HG03469 (cell line): ENCODE results near the gene MPEG1.

ENCODE experiments used
- ATAC-seq: cut with Tn5 transposase; IDR thresholded peaks from one replicate; pipeline ENCODE4 v1.9.1; 2021; ENCODE audit warnings: mild to moderate bottlenecking, moderate library complexity, moderate number of reproducible peaks; ENCODE audit not compliant: unreplicated experiment

MPEG1 gene

DNA sequence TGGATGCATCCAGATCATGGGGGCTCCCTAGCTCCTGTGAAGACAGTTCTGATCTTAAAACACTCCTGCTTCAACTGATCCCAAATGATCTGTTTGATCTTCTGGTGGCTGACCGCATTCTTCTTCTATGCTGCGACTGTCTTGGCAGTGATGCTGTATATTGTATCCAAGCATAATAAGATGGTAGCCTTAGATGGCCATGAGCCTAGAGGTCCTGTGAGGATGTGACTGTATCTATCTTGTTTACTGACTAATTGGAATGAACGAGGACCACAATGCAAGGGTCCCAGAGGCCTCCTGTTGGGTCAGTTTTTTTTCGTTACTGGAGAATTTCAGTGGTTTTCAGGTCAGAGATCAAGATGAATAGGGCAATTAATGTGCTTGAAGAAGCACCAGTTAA, 7.1 kb upstream of the MPEG1 start:
- no peak for ATAC-seq

DNA sequence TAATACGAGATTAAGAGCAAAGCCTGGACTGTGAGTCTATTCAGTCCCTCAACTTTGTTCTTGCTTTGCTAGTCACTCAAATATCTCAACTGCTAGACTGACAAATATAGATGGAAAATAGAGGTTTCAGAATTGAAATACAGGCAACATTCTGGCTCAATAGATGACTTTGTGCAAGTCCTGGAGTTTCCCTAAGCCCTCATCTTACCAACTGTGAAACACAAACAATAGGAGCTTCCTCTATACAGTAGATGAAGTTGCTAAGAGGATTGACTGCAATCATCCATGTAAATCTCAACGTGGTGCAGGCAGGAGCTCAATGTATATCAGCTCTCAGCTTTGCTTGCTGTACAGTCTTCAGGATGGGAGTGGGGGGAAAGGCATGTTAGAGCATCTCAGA, 6.2 kb upstream of the MPEG1 start:
- ATAC-seq = no peak

DNA sequence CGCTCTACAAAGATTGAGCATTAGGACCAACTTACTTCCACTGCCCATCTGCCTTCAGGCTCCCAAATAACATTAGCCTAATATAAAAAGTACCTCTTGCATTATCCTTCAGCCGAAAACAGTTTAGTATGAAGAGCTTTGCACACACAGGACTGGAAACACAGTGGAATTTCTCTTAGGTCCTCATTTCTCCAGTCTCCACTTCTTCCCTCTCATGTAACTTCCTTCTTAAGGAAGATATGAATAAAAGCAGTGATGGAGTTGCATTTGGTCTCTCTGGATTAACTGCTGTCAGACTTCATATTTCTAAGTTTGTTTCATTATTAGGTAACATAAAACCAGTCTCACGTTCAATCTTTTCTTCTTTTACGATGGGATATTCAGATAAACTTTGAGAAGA, 5.6 kb upstream of the MPEG1 start:
- ATAC-seq = no peak

DNA sequence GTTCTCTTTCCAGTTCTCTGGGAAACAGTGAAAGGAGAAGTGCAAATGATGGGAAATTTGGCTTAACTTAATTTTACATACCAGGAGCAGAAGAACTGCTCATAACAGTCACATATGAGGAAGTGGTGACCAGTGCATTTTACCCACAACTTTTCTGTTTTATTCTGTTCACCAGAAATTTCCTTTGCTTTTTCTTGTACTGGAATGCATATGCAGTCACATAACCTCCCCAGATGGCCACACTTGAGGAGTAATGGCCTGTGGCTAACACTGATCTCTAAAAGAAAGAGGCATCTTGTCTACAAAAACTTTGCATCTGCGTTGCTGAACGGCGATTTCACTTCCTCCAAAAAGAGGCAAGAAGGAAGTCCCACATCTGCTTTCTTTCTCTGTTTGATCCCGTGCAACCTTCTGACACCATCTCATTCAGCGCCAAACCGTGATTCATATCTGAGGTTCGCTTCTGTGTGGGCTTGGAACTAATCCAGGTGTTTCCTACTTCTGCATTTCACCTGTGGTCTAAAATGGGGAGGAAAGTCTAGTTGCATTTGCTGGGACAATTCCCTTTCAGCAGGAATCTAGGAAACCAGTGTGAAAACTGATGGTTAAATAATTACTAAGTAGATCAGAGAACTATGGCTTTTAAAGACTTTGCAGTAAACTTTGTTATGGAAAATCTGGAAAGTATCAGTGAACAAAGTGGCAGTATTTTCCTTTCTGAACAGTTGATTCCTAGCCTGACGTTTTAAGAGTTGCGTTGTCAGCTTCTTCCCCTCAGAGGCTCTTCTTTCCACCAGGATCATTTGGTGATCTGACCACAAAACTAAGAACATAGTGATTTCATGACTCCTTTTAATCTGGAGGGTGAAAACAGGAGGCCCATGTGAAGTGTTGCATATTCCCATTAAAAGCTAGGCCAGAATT, 4.2 kb upstream of the MPEG1 start:
- ATAC-seq = peak; percentile 80

DNA sequence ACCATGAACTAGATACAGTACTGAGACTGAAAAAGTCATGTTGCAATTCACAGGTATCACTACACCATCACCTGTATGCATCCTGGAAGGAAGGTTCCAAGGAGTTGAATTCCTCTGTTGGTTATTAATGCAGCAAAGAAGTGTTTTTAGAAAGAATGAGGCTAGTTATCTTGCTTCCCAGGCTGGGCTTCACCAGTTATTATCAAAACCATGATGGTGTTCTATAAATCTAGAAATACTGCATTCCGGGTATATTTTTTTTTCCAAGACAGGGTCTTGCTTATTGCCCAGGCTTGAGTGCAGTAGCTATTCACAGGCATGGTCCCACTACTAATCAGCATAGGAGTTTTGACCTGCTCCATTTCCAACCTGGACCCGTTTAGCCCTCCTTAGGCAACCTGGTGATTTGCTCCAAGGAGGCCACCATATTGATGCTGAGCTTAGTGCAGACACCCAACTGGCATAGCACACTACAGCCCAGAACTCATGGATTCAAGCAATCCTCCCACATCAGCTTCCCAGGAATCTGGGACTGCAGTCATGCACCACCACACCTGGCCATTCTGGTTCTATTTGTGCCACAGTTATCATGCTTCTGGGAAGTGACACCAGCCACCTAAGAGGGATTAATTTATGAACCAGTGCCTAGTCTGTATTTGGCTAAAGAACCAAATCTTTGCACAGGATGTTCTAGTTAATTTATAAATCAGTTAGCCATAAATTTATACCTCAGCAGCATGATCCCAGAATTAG, 1.6 kb upstream of the MPEG1 start:
- no peak for ATAC-seq

DNA sequence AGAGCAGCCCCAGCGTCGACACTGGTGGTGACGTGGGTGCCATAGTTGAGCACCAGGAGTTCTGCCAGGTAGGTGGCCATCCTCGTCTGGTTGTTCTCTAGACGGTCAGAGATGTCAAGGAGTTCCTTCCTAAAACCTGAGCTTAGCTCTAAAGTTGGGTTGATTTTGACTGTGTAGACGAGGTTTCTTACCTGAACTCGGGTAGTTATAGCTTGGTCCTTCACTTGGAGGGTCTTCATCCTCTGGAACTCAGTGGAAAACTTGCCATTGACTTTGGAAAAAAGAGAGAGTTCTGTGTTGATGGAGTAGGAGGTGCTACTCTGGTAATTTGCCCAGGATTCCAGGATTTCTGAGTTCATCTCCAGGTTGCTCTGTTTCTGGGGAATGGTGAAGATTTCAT, 505 bp downstream of the MPEG1 start:
- ATAC-seq = no peak

DNA sequence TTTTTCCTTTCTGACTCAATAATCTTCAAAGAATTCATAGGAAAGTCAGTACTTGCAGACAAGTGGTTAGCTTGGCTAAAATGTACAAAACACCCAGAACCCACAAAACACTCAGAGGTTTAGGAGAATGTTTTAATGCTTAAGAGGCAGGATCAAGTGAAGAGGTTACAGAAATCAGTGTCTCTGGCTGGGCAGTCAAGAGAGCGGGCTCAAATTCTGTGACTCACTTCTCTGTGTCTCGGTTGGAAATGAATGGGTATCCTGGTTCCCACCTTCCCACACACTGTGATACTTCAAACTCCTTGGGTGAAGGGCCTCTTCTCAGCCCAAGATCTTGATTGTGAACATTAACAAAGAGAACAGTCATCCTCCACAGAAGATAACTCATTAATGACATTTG, 3.8 kb downstream of the MPEG1 start:
- no peak for ATAC-seq

DNA sequence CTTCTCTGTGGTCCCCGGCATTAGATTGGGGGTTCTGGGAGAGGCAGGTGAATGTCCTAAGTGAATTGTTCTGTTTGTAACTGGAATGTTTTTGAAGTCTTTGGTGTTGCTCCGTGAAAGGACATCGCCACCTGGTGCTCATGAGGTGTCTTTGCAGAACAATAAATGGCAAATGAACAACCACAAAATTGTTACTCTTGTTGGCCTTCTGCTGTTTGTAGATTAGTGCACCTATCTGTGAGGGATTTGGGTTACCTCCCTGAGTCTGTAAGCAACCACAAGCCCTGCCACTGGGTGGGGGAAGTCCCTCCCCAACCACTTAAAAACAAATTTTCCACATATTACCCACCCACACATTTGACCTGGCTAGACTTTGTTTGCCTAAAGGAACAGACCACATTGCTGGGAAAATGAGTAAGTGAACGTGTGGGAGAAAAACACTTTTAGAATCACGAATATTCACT, 4.7 kb downstream of the MPEG1 start:
- ATAC-seq = peak; percentile 85

DNA sequence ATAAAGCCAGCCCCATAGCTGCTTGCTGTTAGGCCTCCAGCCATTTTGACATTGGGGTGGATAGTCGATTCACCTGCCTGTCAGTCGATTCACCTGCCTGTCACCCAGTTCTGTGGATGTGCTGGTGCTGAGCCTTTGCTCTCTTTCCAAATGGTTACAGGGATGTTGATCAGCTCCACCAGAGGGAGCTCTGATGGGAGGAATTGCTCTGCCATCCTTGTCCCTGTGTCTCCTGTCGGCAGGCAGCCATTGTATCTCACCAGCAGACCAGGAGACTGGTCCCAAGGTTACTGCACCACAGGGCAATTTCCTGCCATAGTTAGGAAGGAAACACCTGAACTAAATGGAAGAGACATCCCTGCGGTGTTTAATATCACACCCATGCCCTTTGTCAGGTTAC, 6.1 kb downstream of the MPEG1 start:
- no peak for ATAC-seq

DNA sequence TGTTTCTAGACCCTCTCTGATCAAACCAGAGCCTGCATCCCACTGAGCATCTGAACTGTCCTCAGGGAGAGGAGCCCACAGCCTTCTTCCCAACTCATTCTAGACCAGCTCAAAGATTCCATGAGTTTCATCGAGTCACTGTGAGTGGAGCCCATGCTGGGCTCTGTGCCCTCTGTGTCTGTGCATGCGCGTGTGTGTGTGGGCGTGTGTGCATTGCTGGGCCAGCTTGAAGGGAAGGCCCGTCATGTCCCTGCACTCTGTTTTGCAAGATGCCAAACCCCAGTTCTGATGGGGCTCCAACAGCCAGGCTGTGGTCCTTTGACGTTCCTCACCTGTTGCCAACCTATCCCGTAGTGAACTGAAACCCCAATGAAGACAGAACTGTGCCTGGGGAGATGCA, 7.1 kb downstream of the MPEG1 start:
- ATAC-seq = no peak

DNA sequence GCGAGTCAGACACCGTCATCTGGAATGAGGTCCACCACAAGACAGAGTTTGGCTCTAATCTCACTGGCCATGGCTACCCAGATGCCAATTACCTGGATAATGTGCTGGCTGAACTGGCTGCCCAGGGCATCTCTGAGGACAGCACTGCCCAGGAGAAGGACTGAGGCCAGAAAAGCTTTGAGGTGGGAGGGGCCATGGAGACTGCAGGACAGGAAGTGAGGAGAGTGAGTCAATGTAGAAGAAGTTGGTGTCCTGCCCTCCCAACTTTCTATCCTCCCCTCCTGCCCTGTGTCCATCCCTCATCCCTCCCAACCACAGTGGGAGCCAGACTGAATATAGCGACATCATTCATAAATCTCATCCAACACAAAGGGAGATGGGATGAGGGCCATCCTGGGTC, 8.0 kb downstream of the MPEG1 start:
- no peak for ATAC-seq

DNA sequence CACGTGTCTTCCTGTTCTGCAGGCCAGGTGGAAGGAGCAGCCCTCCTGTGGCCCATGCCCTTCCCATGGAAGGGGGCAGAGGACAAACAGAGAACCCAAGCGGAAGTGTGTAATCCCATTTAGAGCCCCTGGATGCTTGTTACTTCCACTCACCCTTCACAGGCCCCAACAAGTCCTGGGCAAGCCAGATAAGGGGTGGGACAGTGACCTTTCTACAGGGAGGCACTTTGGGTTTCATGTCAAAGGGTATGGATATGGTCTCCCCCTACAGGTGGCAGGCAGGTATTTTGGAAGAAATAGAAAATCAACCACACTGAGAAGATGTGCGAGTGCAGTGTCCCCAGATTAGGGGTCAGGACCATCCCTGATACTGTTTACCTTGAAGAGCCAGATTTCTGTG, 11.4 kb downstream of the MPEG1 start:
- no peak for ATAC-seq

DNA sequence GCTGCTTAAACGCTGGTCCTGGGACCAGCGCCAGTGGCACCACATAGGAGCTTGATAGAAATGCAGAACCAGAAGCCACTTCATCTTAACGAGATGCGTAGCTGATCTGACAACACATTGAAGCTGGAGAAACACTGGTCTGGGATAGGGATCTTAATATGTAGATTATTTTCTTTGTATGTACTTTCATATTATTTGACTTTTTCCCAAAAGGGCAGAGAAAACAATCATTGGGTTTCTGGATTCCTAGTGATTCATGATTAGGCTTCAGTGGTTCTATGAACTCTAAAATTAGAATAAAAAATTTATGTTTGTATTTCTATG, 12.3 kb downstream of the MPEG1 start:
- no peak for ATAC-seq

DNA sequence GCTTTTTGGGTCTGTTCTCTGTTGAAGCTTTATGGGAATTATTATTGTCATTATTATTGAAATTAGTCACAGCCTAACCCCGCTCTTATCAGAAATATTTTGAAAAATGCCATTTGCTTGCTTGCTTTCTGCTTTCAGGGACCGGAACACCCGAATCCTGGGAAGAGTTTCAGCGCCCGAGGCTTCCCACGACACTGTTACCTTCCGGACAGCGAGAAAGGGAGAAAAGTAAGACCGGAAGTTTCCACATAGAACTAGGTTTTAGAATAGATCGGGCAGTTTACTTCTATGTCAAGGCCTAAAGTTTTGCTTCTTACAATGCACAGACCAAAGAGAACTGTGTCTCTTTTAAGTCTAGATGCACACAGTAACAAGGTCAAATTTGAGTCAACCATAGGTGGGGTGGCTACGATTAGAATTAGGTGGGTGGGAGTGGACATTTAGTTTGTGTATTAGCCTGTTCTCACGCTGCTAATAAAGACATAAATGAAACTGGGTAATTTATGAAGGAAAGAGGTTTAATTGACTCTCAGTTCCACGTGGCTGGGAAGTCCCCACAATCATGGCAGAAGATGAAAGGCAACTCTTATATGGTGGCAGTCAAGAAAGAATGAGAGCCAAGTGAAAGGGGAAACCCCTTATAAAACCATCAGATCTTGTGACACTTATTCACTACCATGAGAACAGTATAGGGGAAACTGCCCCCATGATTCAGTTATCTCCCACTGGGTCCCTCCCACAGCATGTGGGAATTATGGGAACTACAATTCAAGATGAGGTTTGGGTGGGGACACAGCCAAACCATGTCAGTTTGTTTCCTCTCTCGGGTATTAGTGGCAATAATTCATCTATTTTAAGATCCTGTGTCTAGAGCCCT, 12.9 kb downstream of the MPEG1 start:
- ATAC-seq = peak; percentile 46

DNA sequence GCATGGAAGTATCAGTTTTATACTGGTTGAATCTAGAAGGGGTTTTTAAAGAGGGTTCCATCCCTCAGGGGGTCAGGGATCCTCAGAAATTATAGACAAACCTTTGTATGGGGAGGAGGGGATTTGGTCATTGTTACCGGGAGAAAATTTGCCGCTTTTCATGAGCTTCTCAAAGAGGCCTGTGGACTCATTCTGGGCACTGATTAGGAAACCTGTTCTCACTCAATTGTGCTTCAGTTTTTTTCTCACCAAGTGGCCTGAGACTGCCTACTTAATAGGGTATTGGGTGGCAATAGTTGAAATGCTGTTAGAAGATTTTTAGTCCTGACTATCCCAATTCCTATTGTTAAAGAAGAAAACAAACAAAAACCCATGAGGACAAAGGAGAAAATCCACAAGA, 14.0 kb downstream of the MPEG1 start:
- no peak for ATAC-seq

DNA sequence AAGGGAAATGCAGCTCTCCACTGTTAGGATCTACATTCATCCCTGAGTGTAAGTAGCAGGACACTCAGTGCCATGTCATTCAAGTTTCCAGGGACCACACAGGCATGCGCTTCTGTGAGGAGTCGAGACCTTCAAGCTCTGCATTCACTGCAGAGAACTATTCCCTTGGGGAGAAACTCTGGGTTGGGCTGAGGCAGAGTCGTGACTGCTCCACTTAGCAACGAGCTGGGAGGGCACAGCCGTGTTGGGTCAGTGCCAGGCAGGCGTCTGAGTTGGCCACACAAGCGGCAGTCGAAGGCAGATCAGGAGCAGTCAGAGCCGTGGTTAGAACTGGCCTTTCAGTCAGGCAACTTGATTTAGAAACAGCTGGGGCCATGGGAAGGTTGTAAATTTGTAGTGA, 14.7 kb downstream of the MPEG1 start:
- ATAC-seq = no peak

DNA sequence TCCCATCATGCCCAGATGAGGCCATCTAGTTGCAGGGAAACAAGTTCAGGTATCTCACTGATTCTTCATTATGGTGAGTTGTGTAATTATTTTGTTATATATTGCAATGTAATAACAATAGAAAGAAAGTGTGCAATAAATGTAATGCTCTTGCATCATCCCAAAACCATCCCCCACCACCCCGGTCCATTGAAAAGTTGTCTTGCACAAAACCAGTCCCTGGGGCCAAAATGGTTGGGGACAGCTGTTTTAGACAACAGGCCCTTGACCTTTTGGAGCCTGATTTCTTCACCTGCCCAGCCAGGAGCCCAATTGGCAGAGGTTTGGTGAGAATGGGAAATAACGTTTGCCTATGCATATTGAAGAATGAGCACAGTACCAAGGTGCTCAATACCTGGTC, 15.9 kb downstream of the MPEG1 start:
- ATAC-seq = no peak

DNA sequence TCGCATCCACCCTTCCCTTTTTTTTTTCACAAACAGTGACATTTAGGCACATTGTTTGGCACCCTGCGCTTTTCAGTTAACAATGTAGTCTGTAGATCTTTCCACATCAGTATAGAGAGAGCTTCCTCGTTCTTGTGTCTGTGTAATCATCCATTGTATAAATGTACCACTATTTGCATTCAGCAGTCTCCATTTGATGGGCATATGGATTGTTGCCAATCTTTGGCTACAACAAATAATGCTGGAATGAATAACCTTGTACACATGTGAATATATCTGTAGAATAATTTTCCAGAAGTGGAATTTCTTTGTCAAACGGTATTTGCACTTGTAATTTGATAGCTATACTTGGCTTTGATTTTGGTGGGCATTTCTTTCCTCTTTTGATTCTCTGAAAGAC, 17.1 kb downstream of the MPEG1 start:
- ATAC-seq = no peak

DNA sequence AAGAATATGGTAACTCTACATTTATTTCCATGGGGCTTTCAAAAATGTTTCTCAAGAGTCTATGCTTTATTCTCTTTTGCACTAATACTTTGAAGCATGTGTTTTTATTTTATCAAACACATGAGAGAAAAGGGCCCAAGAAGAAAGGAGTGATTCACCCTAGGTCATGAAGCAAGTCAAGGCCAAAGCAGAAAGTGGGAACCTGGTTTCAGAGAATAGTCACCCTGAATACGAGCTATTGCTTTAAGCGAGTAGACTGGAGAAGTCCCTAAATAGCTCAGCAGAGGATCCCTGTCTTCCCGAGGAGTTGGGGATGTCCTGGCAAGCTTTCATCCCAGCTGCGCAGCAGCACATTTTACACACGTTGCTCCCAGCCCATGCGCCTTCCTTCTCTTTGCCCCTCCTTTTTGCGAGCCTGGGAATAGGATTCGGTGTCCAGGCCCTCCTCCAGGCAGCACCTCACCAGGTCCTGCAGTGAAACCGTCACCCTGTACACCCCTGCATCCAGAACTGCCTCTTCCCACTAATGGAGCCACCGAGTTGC, 19.1 kb downstream of the MPEG1 start:
- no peak for ATAC-seq

DNA sequence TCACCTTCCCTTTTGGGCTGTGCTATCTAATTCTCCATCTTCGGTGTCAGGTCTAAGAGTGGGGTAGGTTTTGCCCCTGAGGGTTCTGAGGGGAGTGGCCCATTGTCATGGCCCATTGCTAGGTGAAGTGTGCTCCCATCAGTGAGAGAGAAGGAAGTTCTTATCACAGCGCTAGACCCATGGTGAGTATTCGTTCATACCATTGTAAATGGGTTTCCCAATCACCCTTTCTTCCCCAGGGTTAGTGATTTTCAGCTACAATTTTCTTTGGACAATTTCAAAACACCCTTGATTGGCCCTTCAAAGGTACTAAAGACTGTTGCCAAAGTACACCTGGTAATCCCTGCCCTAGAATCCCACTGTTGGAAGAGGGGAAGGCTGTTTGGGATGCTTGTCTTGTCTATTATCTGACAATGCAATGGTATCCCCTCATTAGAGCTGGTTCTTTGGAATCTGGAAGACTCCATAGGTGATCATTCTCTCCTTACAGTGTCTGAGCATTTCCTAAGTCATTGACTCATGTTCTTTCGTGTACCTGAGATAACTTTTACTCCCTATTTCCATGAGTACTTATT, 20.2 kb downstream of the MPEG1 start:
- no peak for ATAC-seq

DNA sequence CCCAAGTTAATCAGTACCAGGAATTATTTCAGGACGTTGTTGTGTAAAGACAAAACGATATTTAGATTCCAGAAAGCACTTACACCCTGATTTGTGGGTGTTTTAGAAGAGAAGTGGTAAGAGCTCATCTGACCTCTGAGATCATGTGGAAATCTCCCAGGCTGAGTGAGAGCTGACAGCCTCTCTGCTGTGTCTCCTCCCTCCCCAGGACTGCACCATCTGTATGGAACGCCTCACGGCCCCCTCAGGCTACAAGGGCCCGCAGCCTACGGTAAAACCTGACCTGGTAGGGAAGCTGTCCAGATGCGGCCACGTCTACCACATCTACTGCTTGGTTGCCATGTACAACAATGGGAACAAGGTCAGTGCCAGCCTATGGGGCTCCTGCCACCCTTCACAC, 20.8 kb downstream of the MPEG1 start:
- no peak for ATAC-seq
